Omental fat pad (tissue), 4 donors: Measurements from ENCODE around the gene SCN5A. TPM values are rescaled to one million over a fixed set of nuclear protein-coding genes. Genes with fewer than 3 reads are reported as not detected.

ENCODE experiments used
- ATAC-seq: fragments of 150-250 bp; one replicate; pipeline ENCODE4 v1.9.1; 2016; ENCODE audit warnings: mild to moderate bottlenecking, moderate library complexity; ENCODE audit not compliant: low FRiP score
- DNase-seq: peaks from one replicate; pipeline ENCODE4 v3.0.0-alpha.2; 2019; ENCODE audit warnings: low spot score
- total RNA-seq, 4 donors: library from RNA; depleted of rRNA; stranded (reverse); fragments of >200 nt; gene quantifications; one replicate each; pipeline ENCODE4 v1.1.0, GENCODE V29; 2016
- TF ChIP-seq, protein P1 (sequence below), 3 donors: fragments of 450-650 bp; IDR thresholded peaks; one replicate each; pipeline ENCODE4 v1.5.1; 2016 to 2017; ENCODE audit warnings: antibody characterized with exemption in 3 of 3, mild to moderate bottlenecking in 3 of 3, moderate library complexity in 2 of 3

Gene SCN5A
- total RNA-seq, 4 donors from 2014 or later: 0.06 to 0.79 (median 0.09) TPM; not detected in 1

DNA sequence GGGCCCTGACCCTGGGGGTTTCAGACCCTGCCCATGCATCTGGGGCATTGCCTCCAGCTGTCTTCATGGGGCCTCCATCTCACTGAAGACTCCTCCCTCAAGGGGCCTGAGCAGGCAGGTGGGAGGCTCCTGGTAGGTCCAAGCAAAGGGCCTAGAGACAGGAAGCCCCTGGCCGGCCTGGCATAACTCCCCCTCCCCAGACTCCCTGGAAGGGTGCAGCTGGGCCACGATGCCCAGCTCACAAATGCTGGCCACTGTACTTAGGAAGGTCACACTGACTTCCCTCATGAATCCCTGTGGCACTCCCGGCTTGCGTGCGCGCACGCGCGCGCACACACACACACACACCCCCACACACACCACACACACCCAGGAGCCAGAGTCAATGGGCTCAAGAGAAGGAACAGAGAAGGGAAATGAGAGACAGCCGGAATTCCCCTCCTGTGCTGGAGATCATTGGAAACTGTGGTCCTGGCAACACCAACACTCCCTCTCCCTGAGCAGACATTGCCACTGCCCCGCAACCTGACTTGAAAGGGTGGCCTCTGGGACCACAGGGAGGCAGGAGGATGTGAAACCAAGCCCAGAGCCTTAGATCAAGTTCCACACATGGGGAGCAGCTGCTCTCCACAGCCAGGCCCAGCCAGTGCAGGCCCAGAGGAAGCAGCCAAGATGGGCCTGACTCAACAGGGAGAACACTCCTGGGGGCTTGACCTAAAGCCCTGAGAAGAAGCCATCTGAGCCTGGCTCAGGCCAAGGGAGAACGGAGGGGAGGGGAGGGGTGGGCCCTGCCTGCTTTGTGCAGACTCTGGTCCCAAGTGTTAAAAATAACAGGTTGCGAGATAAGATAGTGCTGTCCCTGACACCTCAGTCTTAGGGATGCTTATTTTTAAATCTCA is 69.7 kb downstream of the SCN5A start:
- TF ChIP-seq, protein P1, sequence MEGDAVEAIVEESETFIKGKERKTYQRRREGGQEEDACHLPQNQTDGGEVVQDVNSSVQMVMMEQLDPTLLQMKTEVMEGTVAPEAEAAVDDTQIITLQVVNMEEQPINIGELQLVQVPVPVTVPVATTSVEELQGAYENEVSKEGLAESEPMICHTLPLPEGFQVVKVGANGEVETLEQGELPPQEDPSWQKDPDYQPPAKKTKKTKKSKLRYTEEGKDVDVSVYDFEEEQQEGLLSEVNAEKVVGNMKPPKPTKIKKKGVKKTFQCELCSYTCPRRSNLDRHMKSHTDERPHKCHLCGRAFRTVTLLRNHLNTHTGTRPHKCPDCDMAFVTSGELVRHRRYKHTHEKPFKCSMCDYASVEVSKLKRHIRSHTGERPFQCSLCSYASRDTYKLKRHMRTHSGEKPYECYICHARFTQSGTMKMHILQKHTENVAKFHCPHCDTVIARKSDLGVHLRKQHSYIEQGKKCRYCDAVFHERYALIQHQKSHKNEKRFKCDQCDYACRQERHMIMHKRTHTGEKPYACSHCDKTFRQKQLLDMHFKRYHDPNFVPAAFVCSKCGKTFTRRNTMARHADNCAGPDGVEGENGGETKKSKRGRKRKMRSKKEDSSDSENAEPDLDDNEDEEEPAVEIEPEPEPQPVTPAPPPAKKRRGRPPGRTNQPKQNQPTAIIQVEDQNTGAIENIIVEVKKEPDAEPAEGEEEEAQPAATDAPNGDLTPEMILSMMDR (IDR thresholded peaks at IDR 0.05): no peak
- ATAC-seq (no peak), DNase-seq (no peak)

DNA sequence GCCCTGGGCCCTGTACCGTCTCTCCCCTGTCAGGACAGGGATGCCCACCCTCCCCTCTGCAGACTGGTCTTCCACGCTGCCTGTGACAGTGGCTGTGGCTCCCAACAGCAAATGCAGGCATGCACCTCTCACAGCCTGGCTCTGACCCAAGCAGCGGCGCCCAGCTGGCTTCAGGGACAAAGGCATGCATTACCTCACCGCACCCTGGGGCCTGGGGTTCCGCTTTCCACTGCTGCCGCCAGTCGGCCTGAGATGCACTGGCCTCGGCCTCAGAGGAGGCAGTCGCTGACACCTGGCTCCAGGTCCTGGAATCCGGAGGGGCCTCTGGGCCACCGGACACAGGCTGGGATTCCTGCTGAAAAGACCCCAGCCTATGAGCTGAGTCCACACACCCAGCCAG is 70.3 kb downstream of the SCN5A start:
- DNase-seq: no peak
- TF ChIP-seq, protein P1 (IDR thresholded peaks at IDR 0.05): no peak
- ATAC-seq: no peak

DNA sequence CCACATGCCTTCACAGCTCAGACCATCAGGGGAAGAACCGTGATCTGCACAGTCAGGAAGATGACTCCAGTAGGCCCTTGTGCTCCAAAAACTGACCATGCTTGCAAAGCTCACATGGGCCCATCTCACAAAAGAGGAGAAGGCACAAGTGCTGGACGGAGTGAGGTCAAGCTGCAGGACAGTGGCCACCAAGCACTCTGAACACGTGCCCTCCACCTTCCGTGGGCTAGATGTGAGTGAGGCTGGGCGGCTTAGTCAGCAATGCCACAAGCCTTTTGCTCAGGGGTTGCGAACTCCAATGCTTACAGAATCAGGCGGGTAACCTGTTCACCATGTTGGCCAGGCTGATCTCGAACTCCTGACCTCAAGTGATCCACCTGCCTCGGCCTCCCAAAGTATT is 70.9 kb downstream of the SCN5A start:
- ATAC-seq (no peak), DNase-seq (no peak)
- TF ChIP-seq, protein P1 (IDR thresholded peaks at IDR 0.05): no peak

DNA sequence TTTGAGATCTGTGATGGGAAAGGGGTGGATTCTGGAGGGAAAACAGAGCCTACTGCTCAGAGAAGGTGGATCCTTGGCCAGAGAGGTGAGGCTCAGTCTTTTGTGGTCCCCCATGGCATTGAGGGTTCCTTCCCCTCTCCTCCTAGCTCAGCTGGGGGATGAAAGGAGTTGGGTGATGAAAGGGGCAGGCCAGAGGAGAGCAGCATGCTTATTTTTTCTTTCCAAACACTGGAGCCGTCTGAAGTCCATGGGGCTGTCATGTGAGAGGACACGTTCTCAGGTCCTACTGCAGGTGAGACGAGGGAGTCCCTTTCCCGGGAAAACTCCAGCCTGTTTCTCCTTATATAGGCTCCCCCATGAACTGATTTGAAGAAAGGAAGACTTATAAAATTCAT is 71.4 kb downstream of the SCN5A start:
- ATAC-seq: no peak
- TF ChIP-seq, protein P1 (IDR thresholded peaks at IDR 0.05): no peak
- no peak for DNase-seq

DNA sequence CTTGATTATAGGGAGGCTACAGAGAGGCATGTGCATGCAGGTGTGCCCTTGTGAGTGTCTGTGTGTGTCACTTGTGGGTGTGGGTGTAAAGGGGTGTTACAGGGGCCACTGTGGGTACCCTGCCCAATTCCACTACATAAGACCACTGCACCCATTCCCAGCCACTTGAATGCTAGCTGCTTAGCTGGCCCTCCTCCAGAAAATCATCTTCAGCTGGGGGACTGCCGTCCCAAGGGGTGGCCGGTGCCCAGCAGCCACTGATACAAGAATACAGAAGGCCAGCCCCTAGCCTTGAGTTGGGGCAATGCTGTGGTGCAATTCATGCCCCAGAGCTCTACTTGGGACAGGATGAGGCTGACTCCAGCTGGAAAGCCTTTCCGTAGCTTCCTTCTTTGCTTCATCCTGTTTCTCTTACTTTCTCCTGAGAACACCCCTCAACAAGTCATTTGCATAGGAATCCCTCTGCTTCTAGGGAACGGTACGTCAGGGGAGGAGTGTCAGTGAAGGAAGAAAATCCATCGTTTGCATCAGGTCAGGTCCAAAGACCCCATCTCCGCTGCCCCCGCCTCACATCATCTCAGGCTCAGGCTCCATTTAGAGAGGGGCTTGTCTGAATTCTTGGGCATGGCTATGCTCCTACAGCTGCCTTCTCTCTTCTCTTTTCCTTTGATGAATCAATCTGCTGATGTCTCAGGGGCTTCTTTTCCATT is 72.0 kb downstream of the SCN5A start:
- DNase-seq: no peak
- TF ChIP-seq, protein P1 (IDR thresholded peaks at IDR 0.05): no peak
- no peak for ATAC-seq

DNA sequence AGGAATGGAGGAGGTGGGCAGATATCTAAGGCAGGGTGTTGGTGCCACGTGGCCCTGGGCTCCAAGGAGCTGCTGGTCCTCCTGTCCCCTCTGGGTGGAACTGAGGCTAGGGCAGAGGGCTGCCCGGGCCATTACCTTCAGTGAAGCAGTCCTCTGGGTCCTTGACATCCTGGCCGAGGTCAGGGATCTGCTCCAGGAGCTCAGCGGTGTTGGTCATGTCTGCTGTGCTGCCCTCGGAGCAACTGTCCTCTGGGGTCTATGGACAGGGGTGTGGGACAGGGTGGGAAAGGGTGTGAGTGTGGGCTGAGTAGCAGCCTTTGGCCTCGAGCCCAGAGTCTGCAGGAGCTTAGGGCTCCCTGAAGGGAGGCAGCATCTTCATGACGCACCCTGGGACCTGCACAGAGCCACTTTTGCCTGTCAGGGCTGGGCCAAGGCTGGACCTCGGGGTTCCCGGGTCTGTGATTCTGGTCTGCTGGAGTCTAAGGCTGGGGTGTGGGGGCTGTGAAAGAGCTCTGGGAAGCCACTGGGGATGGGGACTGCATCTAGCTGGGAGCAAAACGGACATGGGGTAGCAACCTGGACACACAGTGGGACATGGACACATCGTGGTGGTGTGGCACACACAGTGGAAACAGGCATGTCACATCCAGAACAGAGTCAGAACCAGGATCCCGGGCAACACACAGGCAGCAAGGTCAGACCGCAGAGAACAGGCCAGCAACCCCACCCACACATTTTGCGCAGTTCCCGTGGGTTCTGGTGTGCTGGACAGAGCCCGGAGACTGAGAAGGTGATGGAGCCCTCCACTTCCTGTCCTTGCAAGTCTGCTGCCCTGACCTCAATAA is 72.7 kb downstream of the SCN5A start:
- DNase-seq (no peak), ATAC-seq (no peak)
- TF ChIP-seq, protein P1 (IDR thresholded peaks at IDR 0.05): no peak
